Astrocyte (in vitro differentiated cells and primary cell): ENCODE data around the gene CERK. TPM values are rescaled to one million over a fixed set of nuclear protein-coding genes. Genes with fewer than 3 reads are reported as not detected.

Experiments
- DNase-seq: peaks from one replicate; pipeline ENCODE4 v3.0.0-alpha.2; 2010; ENCODE audit warnings: low read depth
- FAIRE-seq: peaks from 2 replicates; lab custom pipeline; 2011; peaks lifted over from hg19 to GRCh38; lab: Jason Lieb, UNC
- H2AFZ ChIP-seq: 2 replicates; pipeline ENCODE4 v1.6.0; 2012; ENCODE audit warnings: low read depth, low read length, inconsistent platforms
- H3K27ac ChIP-seq: 2 replicates; pipeline ENCODE4 v1.5.1; 2011; ENCODE audit warnings: low read depth, low read length, inconsistent platforms
- H3K27me3 ChIP-seq: 2 replicates; pipeline ENCODE4 v1.6.0; 2011; ENCODE audit warnings: low read length, inconsistent platforms; ENCODE audit not compliant: insufficient read depth
- H3K36me3 ChIP-seq: 2 replicates; pipeline ENCODE4 v1.5.1; 2011; ENCODE audit warnings: low read length, inconsistent platforms; ENCODE audit not compliant: insufficient read depth
- H3K4me1 ChIP-seq: 2 replicates; pipeline ENCODE4 v1.5.1; 2011; ENCODE audit warnings: low read length, inconsistent platforms; ENCODE audit not compliant: insufficient read depth
- H3K4me2 ChIP-seq: 2 replicates; pipeline ENCODE4 v1.6.0; 2012; ENCODE audit warnings: low read length, inconsistent platforms
- H3K4me3 ChIP-seq: 2 replicates; pipeline ENCODE4 v1.5.1; 2011; ENCODE audit warnings: low read depth, mild to moderate bottlenecking, low read length, inconsistent platforms; ENCODE audit not compliant: insufficient read depth
- H3K79me2 ChIP-seq: 2 replicates; pipeline ENCODE4 v1.6.0; 2012; ENCODE audit warnings: mild to moderate bottlenecking, low read length, inconsistent platforms; ENCODE audit not compliant: insufficient read depth
- H3K9ac ChIP-seq: 2 replicates; pipeline ENCODE4 v1.6.0; 2012; ENCODE audit warnings: mild to moderate bottlenecking, low read length, inconsistent platforms
- H3K9me3 ChIP-seq: 2 replicates; pipeline ENCODE4 v1.5.1; 2012; ENCODE audit warnings: low read depth, mild to moderate bottlenecking, low read length, inconsistent platforms; ENCODE audit not compliant: insufficient read depth
- H4K20me1 ChIP-seq: 2 replicates; pipeline ENCODE4 v1.6.0; 2012; ENCODE audit warnings: low read length, inconsistent platforms; ENCODE audit not compliant: insufficient read depth
- H3K27ac Mint-ChIP-seq: one replicate; pipeline ENCODE4 v1.8.0; 2021; ENCODE audit warnings: mild to moderate bottlenecking, mixed read lengths; ENCODE audit not compliant: unreplicated experiment
- H3K27me3 Mint-ChIP-seq: one replicate; pipeline ENCODE4 v1.8.0; 2021; ENCODE audit warnings: low read depth, mixed read lengths; ENCODE audit not compliant: unreplicated experiment
- H3K36me3 Mint-ChIP-seq: one replicate; pipeline ENCODE4 v1.8.0; 2021; ENCODE audit warnings: low read depth, mixed read lengths; ENCODE audit not compliant: unreplicated experiment
- H3K4me1 Mint-ChIP-seq: one replicate; pipeline ENCODE4 v1.8.0; 2021; ENCODE audit warnings: low read depth, mixed read lengths; ENCODE audit not compliant: unreplicated experiment
- H3K4me3 Mint-ChIP-seq: one replicate; pipeline ENCODE4 v1.8.0; 2021; ENCODE audit warnings: mild to moderate bottlenecking, moderate library complexity, mixed read lengths; ENCODE audit not compliant: unreplicated experiment
- H3K9me3 Mint-ChIP-seq: one replicate; pipeline ENCODE4 v1.8.0; 2021; ENCODE audit warnings: mild to moderate bottlenecking, mixed read lengths; ENCODE audit not compliant: unreplicated experiment
- CTCF ChIP-seq: IDR thresholded peaks from 2 replicates; pipeline ENCODE4 v1.5.1; 2011; ENCODE audit warnings: low read depth, mild to moderate bottlenecking, inconsistent platforms, low read length, moderate library complexity; ENCODE audit not compliant: insufficient read depth
- EZH2 ChIP-seq: IDR thresholded peaks from 2 replicates; pipeline ENCODE4 v1.6.1; 2012; ENCODE audit warnings: mild to moderate bottlenecking, low read length, inconsistent platforms; ENCODE audit not compliant: insufficient read depth
- total RNA-seq: library from RNA; stranded (reverse); gene quantifications from 2 replicates; pipeline ENCODE4 v1.2.1, GENCODE V29; 2021

The CERK gene
- total RNA-seq, 1 donor from 2014 or later: 23.2 TPM

GRCh38 chr22:46667245-46667623 is 70.8 kb downstream of the CERK start:
- Mint-ChIP-seq H3K4me1 (no peaks in the 10 kb centered on the region), H3K4me3 (no peak overlapping the region), H3K27ac (no peak overlapping the region), H3K9me3 (no peaks in the 10 kb centered on the region), H3K36me3 (no peaks in the 10 kb centered on the region), H3K27me3 (no peaks in the 10 kb centered on the region)
- H4K20me1 ChIP-seq: peaks cover 3% of the 10 kb centered on the region
- no peak overlapping the region for H3K27ac ChIP-seq
- no peak for FAIRE-seq
- no peaks in the 10 kb centered on the region for H3K79me2 ChIP-seq
- no peaks in the 10 kb centered on the region for H3K36me3 ChIP-seq
- H3K4me2 ChIP-seq: no peak overlapping the region
- H3K9ac ChIP-seq: no peak overlapping the region
- no peak for TF ChIP-seq EZH2
- TF ChIP-seq CTCF: no peak
- no peaks in the 10 kb centered on the region for H3K27me3 ChIP-seq
- no peak overlapping the region for H3K4me3 ChIP-seq
- no peak overlapping the region for H2AFZ ChIP-seq
- H3K4me1 ChIP-seq: peaks cover 8% of the 10 kb centered on the region
- H3K9me3 ChIP-seq: no peaks in the 10 kb centered on the region
- DNase-seq: no peak

GRCh38 chr22:46666577-46667244 is 71.3 kb downstream of the CERK start:
- Mint-ChIP-seq H3K9me3 (no peaks in the 10 kb centered on the region), H3K27me3 (no peaks in the 10 kb centered on the region), H3K36me3 (no peaks in the 10 kb centered on the region), H3K27ac (no peak overlapping the region), H3K4me3 (no peak overlapping the region), H3K4me1 (peaks cover 1% of the 10 kb centered on the region)
- no peak overlapping the region for H3K9ac ChIP-seq
- FAIRE-seq (no peak), DNase-seq (no peak)
- no peak overlapping the region for H3K4me2 ChIP-seq
- H3K36me3 ChIP-seq: no peaks in the 10 kb centered on the region
- H3K27ac ChIP-seq: no peak overlapping the region
- H3K4me3 ChIP-seq: no peak overlapping the region
- TF ChIP-seq CTCF (no peak), EZH2 (no peak)
- H4K20me1 ChIP-seq: peaks cover 7% of the 10 kb centered on the region
- no peaks in the 10 kb centered on the region for H3K27me3 ChIP-seq
- no peak overlapping the region for H2AFZ ChIP-seq
- no peaks in the 10 kb centered on the region for H3K79me2 ChIP-seq
- peaks cover 8% of the 10 kb centered on the region for H3K4me1 ChIP-seq
- no peaks in the 10 kb centered on the region for H3K9me3 ChIP-seq

- no peaks in the 10 kb centered on the region for H3K27me3 Mint-ChIP-seq
- peaks cover under 1% of the 10 kb centered on the region for H3K9me3 Mint-ChIP-seq
- H3K4me1 ChIP-seq: peaks cover 11% of the 10 kb centered on the region
- H3K36me3 ChIP-seq: no peaks in the 10 kb centered on the region
- no peaks in the 10 kb centered on the region for H3K9me3 ChIP-seq
- H3K27ac ChIP-seq: no peak overlapping the region
- TF ChIP-seq CTCF: no peak
- TF ChIP-seq EZH2: no peak
- no peaks in the 10 kb centered on the region for H3K79me2 ChIP-seq
- H3K4me1 Mint-ChIP-seq: peaks cover 2% of the 10 kb centered on the region
- no peak overlapping the region for H2AFZ ChIP-seq
- DNase-seq (no peak), FAIRE-seq (no peak)
- H3K27me3 ChIP-seq: no peaks in the 10 kb centered on the region
- no peak overlapping the region for H3K4me3 Mint-ChIP-seq
- no peak overlapping the region for H3K4me2 ChIP-seq
- no peak overlapping the region for H3K9ac ChIP-seq
- no peaks in the 10 kb centered on the region for H3K36me3 Mint-ChIP-seq
- H3K27ac Mint-ChIP-seq: no peak overlapping the region
- H4K20me1 ChIP-seq: peaks cover 12% of the 10 kb centered on the region
- H3K4me3 ChIP-seq: no peak overlapping the region
Observed at GRCh38 chr22:46665751-46666280, 72.2 kb downstream of the CERK start.
